GM12874 (cell line): ENCODE results near the gene SRC.

ENCODE experiments used
- TF ChIP-seq, protein P1 (sequence below): IDR thresholded peaks from 2 replicates; pipeline ENCODE4 v1.5.1; 2011; ENCODE audit warnings: low read depth, mild to moderate bottlenecking, control low read depth, low read length, moderate library complexity; ENCODE audit not compliant: insufficient read depth

The SRC gene

DNA sequence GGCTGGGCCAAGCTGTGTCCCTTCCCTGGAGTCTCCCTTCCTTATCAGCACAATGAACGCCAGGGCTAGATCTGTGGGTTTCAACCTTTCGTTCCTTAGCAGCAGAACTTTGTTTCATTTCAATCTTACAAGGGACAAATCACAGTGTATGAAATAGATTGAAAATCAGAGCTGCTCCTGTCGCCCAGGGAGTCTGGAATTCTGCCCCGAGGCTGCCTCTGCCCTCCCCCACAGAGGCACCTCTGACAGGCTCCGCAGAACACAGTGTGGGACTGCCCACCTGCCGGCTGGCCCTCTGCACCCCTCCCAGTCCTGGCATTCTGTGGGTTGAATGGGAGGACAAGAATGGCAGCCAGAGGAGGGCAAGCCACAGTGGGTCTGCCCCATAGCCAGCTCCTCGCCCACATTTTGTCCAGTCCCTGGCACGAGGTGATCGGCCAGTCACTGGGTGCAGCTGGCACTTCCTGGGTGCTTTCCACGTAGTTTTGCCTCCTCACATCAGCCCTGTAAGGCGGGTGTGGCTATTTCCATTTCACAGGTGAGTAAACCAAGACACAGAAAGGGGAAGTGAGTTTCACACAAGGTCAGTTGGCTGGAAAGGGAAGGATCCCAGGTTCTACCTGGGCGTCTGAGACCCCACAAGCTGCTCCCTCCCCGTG is 30.4 kb upstream of the SRC start:
- TF ChIP-seq, protein P1, sequence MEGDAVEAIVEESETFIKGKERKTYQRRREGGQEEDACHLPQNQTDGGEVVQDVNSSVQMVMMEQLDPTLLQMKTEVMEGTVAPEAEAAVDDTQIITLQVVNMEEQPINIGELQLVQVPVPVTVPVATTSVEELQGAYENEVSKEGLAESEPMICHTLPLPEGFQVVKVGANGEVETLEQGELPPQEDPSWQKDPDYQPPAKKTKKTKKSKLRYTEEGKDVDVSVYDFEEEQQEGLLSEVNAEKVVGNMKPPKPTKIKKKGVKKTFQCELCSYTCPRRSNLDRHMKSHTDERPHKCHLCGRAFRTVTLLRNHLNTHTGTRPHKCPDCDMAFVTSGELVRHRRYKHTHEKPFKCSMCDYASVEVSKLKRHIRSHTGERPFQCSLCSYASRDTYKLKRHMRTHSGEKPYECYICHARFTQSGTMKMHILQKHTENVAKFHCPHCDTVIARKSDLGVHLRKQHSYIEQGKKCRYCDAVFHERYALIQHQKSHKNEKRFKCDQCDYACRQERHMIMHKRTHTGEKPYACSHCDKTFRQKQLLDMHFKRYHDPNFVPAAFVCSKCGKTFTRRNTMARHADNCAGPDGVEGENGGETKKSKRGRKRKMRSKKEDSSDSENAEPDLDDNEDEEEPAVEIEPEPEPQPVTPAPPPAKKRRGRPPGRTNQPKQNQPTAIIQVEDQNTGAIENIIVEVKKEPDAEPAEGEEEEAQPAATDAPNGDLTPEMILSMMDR, result no peak

DNA sequence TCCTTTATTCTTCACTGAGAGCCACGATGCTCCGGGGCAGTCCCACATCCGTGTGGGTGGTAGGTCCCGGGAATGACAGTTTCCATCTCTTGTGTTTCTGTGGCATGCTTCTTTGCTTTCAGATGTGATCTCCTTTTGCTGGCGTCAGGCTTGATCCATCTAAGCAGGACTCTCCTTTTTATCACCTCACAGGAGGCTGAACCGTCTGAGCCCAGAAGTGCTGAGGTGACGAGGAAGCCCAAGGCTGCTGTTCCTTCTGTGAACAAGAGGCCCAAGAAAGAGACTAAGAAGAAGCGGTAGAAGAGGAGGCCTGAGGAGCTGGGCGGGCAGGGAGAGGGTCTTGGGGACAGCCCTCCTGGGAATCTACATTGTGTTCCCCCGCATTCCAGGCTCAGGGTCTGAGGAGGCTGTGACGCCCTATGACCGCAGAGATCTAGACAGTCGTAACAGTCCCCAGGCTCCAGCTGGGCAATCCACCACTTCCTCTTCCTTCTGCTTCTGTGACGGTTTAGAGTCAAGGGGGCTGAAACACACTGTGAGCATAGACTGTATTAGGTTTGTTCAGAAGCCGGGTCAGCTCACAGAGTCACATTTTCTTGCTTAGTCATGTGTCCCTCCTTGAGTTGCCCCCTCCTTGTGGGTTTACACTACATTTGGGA is 29.7 kb upstream of the SRC start:
- TF ChIP-seq, protein P1, result no peak

DNA sequence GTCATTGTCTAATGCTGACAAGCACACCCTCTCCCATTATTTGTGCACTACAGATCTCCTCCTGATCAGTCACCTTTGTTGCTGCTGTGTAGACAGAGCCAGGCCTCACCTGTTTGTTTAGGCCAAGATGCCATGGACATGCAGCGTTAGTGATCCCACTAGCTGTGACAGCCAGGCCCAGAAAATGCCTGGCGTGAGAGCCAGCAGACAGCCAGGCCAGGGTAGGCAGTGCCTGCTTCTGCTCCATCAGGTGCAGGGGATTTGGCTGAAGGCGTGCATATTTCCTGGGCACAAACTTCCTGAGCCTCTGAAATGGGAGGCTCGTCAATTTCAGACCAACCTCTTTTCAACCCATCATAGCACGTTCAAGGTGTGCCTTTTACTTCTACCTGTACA is 29.2 kb upstream of the SRC start:
- TF ChIP-seq, protein P1, result no peak

- TF ChIP-seq, protein P1, result no peak
Measured at GRCh38 chr20:37317316-37317715, 28.6 kb upstream of the SRC start.

GRCh38 chr20:37317994-37318640 is 27.8 kb upstream of the SRC start:
- TF ChIP-seq, protein P1, result no peak

DNA sequence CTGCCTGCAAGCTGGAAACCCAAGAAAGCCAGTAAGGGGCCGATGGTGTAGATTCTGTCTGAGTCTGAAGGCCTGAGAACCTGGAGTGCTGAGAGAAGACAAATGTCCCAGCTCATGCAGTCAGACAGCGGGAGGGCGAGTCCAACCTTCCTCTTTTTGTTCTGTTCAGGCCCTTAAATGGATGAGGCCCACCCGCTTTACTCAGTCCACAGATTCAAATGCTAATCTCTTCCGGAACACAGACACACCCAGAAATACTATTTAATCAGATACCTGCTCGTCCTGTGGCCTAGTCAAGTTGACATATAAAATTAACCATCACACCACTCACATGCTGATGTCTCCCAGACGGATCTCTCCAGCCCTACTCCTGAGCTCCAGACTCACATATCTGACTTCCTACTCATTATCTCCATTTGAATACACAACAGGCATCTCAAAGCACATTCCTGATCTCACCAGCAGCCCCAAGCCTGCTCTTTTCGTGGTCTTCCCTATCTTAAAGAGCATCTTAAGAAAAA is 26.7 kb upstream of the SRC start:
- TF ChIP-seq, protein P1, result no peak

DNA sequence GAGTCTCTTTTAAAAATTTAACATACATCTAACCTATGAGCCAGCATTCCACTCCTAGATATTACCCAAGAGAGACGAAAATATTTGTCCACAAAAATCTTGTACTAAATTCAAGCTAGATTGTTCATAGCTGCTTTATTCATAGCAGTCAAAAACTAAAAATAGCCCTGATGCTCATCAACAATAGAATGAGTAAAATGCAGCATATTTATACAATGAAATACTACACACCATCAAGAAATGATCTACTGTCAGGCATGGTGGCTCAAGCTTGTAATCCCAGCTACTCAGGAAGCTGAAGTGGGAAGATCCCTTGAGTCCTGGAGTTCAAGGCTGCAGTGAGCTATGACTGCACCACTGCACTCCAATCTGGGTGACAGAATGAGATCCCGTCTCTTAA is 22.0 kb upstream of the SRC start:
- TF ChIP-seq, protein P1, result no peak
